GM12874 (cell line): ENCODE measurements around the gene AATK.

Source experiments
- TF ChIP-seq, protein P1 (sequence below): IDR thresholded peaks from 2 replicates; pipeline ENCODE4 v1.5.1; 2011; ENCODE audit warnings: low read depth, mild to moderate bottlenecking, control low read depth, low read length, moderate library complexity; ENCODE audit not compliant: insufficient read depth

Gene AATK

GRCh38 chr17:81164371-81165245 lies 1.4 kb downstream of the AATK start:
- TF ChIP-seq, protein P1, sequence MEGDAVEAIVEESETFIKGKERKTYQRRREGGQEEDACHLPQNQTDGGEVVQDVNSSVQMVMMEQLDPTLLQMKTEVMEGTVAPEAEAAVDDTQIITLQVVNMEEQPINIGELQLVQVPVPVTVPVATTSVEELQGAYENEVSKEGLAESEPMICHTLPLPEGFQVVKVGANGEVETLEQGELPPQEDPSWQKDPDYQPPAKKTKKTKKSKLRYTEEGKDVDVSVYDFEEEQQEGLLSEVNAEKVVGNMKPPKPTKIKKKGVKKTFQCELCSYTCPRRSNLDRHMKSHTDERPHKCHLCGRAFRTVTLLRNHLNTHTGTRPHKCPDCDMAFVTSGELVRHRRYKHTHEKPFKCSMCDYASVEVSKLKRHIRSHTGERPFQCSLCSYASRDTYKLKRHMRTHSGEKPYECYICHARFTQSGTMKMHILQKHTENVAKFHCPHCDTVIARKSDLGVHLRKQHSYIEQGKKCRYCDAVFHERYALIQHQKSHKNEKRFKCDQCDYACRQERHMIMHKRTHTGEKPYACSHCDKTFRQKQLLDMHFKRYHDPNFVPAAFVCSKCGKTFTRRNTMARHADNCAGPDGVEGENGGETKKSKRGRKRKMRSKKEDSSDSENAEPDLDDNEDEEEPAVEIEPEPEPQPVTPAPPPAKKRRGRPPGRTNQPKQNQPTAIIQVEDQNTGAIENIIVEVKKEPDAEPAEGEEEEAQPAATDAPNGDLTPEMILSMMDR = no peak

GRCh38 chr17:81163703-81164370 lies 2.2 kb downstream of the AATK start:
- TF ChIP-seq, protein P1 = no peak

DNA sequence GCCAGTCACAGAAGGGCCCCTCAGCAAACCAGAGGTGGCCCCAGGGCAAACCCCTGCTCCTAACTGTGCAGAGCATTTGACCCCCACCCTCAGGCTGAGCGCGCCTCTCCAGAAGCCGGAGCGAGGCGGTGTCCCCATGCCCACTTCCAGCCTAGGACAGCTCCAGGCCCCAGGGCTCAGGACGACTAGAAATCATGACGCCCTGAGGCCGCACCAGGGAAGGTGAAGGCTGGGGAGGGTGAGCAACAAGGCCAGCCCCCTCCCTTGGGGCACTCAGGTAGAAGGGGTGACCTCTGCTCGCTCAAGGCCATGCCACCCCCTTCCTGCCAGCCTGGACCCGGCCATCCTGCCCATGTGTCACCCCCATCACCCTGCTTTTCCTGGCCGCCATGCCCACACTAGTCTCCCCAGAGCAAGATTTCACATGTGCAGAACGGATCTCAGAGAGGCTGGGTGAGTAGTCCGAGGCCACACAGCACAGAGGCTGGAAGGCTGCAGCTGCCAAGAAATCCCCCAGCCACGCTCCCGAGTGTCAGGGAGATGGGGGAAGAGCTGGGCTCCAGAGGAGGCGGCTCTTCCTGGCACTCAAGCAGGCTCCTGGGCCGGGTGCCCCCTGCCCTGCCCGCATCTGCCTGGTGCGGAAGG lies 2.8 kb downstream of the AATK start:
- TF ChIP-seq, protein P1 = no peak

GRCh38 chr17:81162491-81162890 lies 3.5 kb downstream of the AATK start:
- TF ChIP-seq, protein P1 = no peak

- TF ChIP-seq, protein P1 = no peak
Observed at GRCh38 chr17:81161972-81162371, 4.0 kb downstream of the AATK start.

- TF ChIP-seq, protein P1 = no peak
Observed at GRCh38 chr17:81161536-81161935, 4.5 kb downstream of the AATK start.
